Measurements from ENCODE around the gene DAB1. TPM values are rescaled to one million over a fixed set of nuclear protein-coding genes. Genes with fewer than 3 reads are reported as not detected.

DAB1 gene
- total and polyA plus RNA-seq, 2 of the 8 experiments (the other 6 are each of a cell fraction or from before 2014, with no cell fraction given): 4.4 to 11.8 TPM

DNA sequence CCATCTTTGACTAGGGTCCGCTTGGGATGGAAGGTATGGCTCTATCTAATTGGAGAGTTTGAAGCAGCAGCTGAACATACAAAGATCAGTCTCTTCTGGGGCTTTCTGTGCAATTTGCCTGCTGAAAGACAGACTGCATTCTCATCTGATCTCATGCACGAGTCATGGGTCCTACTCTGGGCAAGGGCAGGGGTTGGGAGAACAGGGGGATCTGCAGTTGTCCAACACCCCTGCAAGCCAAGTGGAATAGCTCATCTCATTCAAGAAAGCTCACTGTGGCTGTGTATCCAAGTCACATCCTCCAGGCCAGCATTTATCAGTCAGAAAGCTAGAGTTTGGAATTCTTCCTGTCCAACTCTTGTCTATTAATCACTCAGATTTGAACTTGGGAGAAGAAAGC, 280.9 kb downstream of the DAB1 start (continued):
- TF ChIP-seq, protein P1, sequence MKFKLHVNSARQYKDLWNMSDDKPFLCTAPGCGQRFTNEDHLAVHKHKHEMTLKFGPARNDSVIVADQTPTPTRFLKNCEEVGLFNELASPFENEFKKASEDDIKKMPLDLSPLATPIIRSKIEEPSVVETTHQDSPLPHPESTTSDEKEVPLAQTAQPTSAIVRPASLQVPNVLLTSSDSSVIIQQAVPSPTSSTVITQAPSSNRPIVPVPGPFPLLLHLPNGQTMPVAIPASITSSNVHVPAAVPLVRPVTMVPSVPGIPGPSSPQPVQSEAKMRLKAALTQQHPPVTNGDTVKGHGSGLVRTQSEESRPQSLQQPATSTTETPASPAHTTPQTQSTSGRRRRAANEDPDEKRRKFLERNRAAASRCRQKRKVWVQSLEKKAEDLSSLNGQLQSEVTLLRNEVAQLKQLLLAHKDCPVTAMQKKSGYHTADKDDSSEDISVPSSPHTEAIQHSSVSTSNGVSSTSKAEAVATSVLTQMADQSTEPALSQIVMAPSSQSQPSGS (IDR thresholded peaks at IDR 0.05; ENCODE audit: low read length): no peak
- no peak for TF ChIP-seq GABPA (IDR thresholded peaks at IDR 0.05; ENCODE audit: borderline replicate concordance, insufficient read depth, low read length)
- TF ChIP-seq PHF8 (conservative IDR thresholded peaks at IDR 0.05; ENCODE audit: low read depth, low read length): no peak
- no peak for TF ChIP-seq HDAC6 (IDR thresholded peaks at IDR 0.05; ENCODE audit: low read depth, low read length)
- TF ChIP-seq KDM4A (IDR thresholded peaks at IDR 0.05; ENCODE audit: low read depth, low read length, severe bottlenecking): no peak

Data from H1 (cell line).